Left ventricle myocardium inferior (tissue), 1 donor: ENCODE measurements around the gene ZFHX2. TPM values are rescaled to one million over a fixed set of nuclear protein-coding genes. Genes with fewer than 3 reads are reported as not detected.

Experiments used
- DNase-seq: peaks from one replicate; pipeline ENCODE4 v3.0.0-alpha.2; 2020
- H3K27ac ChIP-seq: fragments of 200-600 bp; replicated peaks from 2 replicates; pipeline ENCODE4 v1.8.0; 2021
- H3K27me3 ChIP-seq: fragments of 200-600 bp; 2 replicates; pipeline ENCODE4 v1.8.0; 2021; ENCODE audit warnings: low read depth
- H3K36me3 ChIP-seq: fragments of 200-600 bp; 2 replicates; pipeline ENCODE4 v1.8.0; 2021
- H3K4me1 ChIP-seq: fragments of 200-600 bp; 2 replicates; pipeline ENCODE4 v1.8.0; 2021
- H3K4me3 ChIP-seq: fragments of 200-600 bp; 2 replicates; pipeline ENCODE4 v1.8.0; 2021; ENCODE audit warnings: mild to moderate bottlenecking, moderate library complexity
- H3K9me3 ChIP-seq: fragments of 200-600 bp; replicated peaks from 2 replicates; pipeline ENCODE4 v1.8.0; 2021
- CTCF ChIP-seq: fragments of 200-600 bp; IDR thresholded peaks from 2 replicates; pipeline ENCODE4 v1.8.0; 2021; ENCODE audit warnings: antibody characterized with exemption, mild to moderate bottlenecking, borderline replicate concordance
- intact Hi-C: fragments of 100-400 bp; cut with micrococcal nuclease; formaldehyde crosslinking; loops from one replicate; pipeline ENCODE4 v1.11.0; 2022
- total RNA-seq: library from RNA; stranded (reverse); fragmentation: NEBNext Ultra II Directional; extraction: Animal tissue kit (Norgen Biotek cat#: 25700); gene quantifications from one replicate; pipeline ENCODE4 v1.2.1, GENCODE V29; 2021
- donor health status: DM: no; HTN: yes; CAD: no; lungs with severe emphysema.

The ZFHX2 gene
- total RNA-seq, 1 donor from 2014 or later = 0.74 TPM

- no peak for TF ChIP-seq CTCF
- Histone ChIP-seq H3K27ac (no peak overlapping the region), H3K4me1 (peaks cover 18% of the 10 kb centered on the region), H3K9me3 (no peaks in the 10 kb centered on the region), H3K27me3 (peaks cover 79% of the 10 kb centered on the region), H3K36me3 (no peaks in the 10 kb centered on the region), H3K4me3 (no peak overlapping the region)
- no peak for DNase-seq
- intact Hi-C loops = no loop called here
These were observed 28.8 kb upstream of the ZFHX2 start for GRCh38 chr14:23580152-23580926.

- Histone ChIP-seq H3K4me3 (no peak overlapping the region), H3K9me3 (no peaks in the 10 kb centered on the region), H3K4me1 (peaks cover 18% of the 10 kb centered on the region), H3K27me3 (peaks cover 85% of the 10 kb centered on the region), H3K27ac (no peak overlapping the region), H3K36me3 (no peaks in the 10 kb centered on the region)
- TF ChIP-seq CTCF = no peak
- no peak for DNase-seq
- intact Hi-C loops = no loop called here
These were observed 28.2 kb upstream of the ZFHX2 start for GRCh38 chr14:23579739-23580138.

- no peak for TF ChIP-seq CTCF
These were observed 27.7 kb upstream of the ZFHX2 start for GRCh38 chr14:23579311-23579630.

GRCh38 chr14:23578560-23579310 is 27.2 kb upstream of the ZFHX2 start, which contains the start of gene JPH4:
JPH4 (minus strand) TSS chr14:23578790; CDS start chr14:23577453, 1,337 bp downstream.
- no peak for DNase-seq
- intact Hi-C loops = no loop called here
- H3K27ac ChIP-seq = no peak within 1 kb of the TSS
- H3K27me3 ChIP-seq = peaks cover 95% of the 10 kb centered on the region
- peaks cover 18% of the 10 kb centered on the region for H3K4me1 ChIP-seq
- H3K36me3 ChIP-seq = no peaks in the 10 kb centered on the region
- TF ChIP-seq CTCF = no peak
- no peaks in the 10 kb centered on the region for H3K9me3 ChIP-seq
- peak within 1 kb of the TSS; percentile 57 for H3K4me3 ChIP-seq

More at GRCh38 chr14:23579311-23579630, 27.7 kb upstream of the ZFHX2 start:
- no peaks in the 10 kb centered on the region for H3K36me3 ChIP-seq
- intact Hi-C loops = no loop called here
- H3K27me3 ChIP-seq = peaks cover 90% of the 10 kb centered on the region
- H3K9me3 ChIP-seq = no peaks in the 10 kb centered on the region
- H3K4me1 ChIP-seq = peaks cover 18% of the 10 kb centered on the region
- H3K27ac ChIP-seq = no peak overlapping the region
- no peak for DNase-seq
- H3K4me3 ChIP-seq = no peak overlapping the region

GRCh38 chr14:23577710-23578392 is 26.3 kb upstream of the ZFHX2 start:
- DNase-seq = no peak
- no peaks in the 10 kb centered on the region for H3K36me3 ChIP-seq
- intact Hi-C loops = no loop called here
- H3K4me1 ChIP-seq = peaks cover 18% of the 10 kb centered on the region
- no peaks in the 10 kb centered on the region for H3K9me3 ChIP-seq
- no peak for TF ChIP-seq CTCF
- no peak overlapping the region for H3K27ac ChIP-seq
- H3K4me3 ChIP-seq = peak overlapping the region; percentile 57
- peaks cover 96% of the 10 kb centered on the region for H3K27me3 ChIP-seq
